ENCODE data around the gene SLC44A5.

GRCh38 chr1:75342786-75343185 lies 268.1 kb downstream of the SLC44A5 start:
- no peak for TF ChIP-seq POLR2A (IDR thresholded peaks at IDR 0.05)
- TF ChIP-seq, protein P1, sequence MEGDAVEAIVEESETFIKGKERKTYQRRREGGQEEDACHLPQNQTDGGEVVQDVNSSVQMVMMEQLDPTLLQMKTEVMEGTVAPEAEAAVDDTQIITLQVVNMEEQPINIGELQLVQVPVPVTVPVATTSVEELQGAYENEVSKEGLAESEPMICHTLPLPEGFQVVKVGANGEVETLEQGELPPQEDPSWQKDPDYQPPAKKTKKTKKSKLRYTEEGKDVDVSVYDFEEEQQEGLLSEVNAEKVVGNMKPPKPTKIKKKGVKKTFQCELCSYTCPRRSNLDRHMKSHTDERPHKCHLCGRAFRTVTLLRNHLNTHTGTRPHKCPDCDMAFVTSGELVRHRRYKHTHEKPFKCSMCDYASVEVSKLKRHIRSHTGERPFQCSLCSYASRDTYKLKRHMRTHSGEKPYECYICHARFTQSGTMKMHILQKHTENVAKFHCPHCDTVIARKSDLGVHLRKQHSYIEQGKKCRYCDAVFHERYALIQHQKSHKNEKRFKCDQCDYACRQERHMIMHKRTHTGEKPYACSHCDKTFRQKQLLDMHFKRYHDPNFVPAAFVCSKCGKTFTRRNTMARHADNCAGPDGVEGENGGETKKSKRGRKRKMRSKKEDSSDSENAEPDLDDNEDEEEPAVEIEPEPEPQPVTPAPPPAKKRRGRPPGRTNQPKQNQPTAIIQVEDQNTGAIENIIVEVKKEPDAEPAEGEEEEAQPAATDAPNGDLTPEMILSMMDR (IDR thresholded peaks at IDR 0.05), result no peak
